ENCODE data around the gene PPHLN1. TPM values are rescaled to one million over a fixed set of nuclear protein-coding genes. Genes with fewer than 3 reads are reported as not detected.
A peak's percentile ranks its signal among the peaks of the same experiment; 100 is the strongest.

Gene PPHLN1
- total RNA-seq, 2 donors from 2014 or later = 66.6 to 77.6 TPM

- TF ChIP-seq CTCF (conservative IDR thresholded peaks at IDR 0.05) = no peak
- H3K36me3 ChIP-seq (ENCODE audit: control insufficient read depth, insufficient read depth, low read length) = peaks cover 28% of the 10 kb centered on the region
- H3K9me3 Mint-ChIP-seq = no peaks in the 10 kb centered on the region
Measured at GRCh38 chr12:42362647-42363260, 36.8 kb downstream of the PPHLN1 start.

GRCh38 chr12:42364692-42365091, 38.7 kb downstream of the PPHLN1 start:
- H3K4me1 ChIP-seq (ENCODE audit: control insufficient read depth, insufficient read depth, low read length) = no peaks in the 10 kb centered on the region
- H3K36me3 ChIP-seq (ENCODE audit: control insufficient read depth, insufficient read depth, low read length) = peaks cover 22% of the 10 kb centered on the region
- no peaks in the 10 kb centered on the region for H3K9me3 Mint-ChIP-seq
- peaks cover 3% of the 10 kb centered on the region for H3K4me1 Mint-ChIP-seq
- TF ChIP-seq CTCF (conservative IDR thresholded peaks at IDR 0.05) = no peak
- peaks cover 8% of the 10 kb centered on the region for H3K36me3 Mint-ChIP-seq (ENCODE audit: low read depth)
- no peak overlapping the region for H3K27ac Mint-ChIP-seq
- 76 to 89% methylated on average over 8 to 9 of the region's 9 CpGs for WGBS, 2 experiments (ENCODE audit: insufficient coverage in 1 of 2, insufficient read length in 1 of 2)
- H3K4me3 Mint-ChIP-seq = no peak overlapping the region
- no peaks in the 10 kb centered on the region for H3K9me3 ChIP-seq (ENCODE audit: control insufficient read depth, low read length)
- no peak overlapping the region for H3K27ac ChIP-seq (ENCODE audit: low read depth, low read length)
- peak; percentile 72 for DNase-seq
- H3K27me3 Mint-ChIP-seq (ENCODE audit: insufficient read depth) = no peaks in the 10 kb centered on the region
- no peak overlapping the region for H3K9ac ChIP-seq (ENCODE audit: extremely low read depth, low read length, poor library complexity, severe bottlenecking)
- no peaks in the 10 kb centered on the region for H3K27me3 ChIP-seq (ENCODE audit: control insufficient read depth, insufficient read depth, low read length, poor library complexity, severe bottlenecking)
- no peak overlapping the region for H3K4me3 ChIP-seq (ENCODE audit: low read length)

More at GRCh38 chr12:42362647-42363260, 36.8 kb downstream of the PPHLN1 start:
- no peaks in the 10 kb centered on the region for H3K27me3 ChIP-seq (ENCODE audit: control insufficient read depth, insufficient read depth, low read length, poor library complexity, severe bottlenecking)
- Mint-ChIP-seq H3K36me3 (ENCODE audit: low read depth) (peaks cover 12% of the 10 kb centered on the region), H3K4me3 (no peak overlapping the region), H3K27ac (no peak overlapping the region), H3K27me3 (ENCODE audit: insufficient read depth) (no peaks in the 10 kb centered on the region), H3K4me1 (peaks cover 3% of the 10 kb centered on the region)
- H3K27ac ChIP-seq (ENCODE audit: low read depth, low read length) = no peak overlapping the region
- no peaks in the 10 kb centered on the region for H3K4me1 ChIP-seq (ENCODE audit: control insufficient read depth, insufficient read depth, low read length)
- H3K4me3 ChIP-seq (ENCODE audit: low read length) = no peak overlapping the region
- no peaks in the 10 kb centered on the region for H3K9me3 ChIP-seq (ENCODE audit: control insufficient read depth, low read length)
- H3K9ac ChIP-seq (ENCODE audit: extremely low read depth, low read length, poor library complexity, severe bottlenecking) = no peak overlapping the region
- DNase-seq = no peak

- no peak overlapping the region for H3K4me3 ChIP-seq (ENCODE audit: low read length)
- no peak overlapping the region for H3K9ac ChIP-seq (ENCODE audit: extremely low read depth, low read length, poor library complexity, severe bottlenecking)
- no peak for TF ChIP-seq CTCF (conservative IDR thresholded peaks at IDR 0.05)
- no peaks in the 10 kb centered on the region for H3K9me3 ChIP-seq (ENCODE audit: control insufficient read depth, low read length)
- Mint-ChIP-seq H3K27me3 (ENCODE audit: insufficient read depth) (no peaks in the 10 kb centered on the region), H3K4me3 (no peak overlapping the region), H3K9me3 (peaks cover 1% of the 10 kb centered on the region), H3K36me3 (ENCODE audit: low read depth) (peaks cover 10% of the 10 kb centered on the region), H3K4me1 (peaks cover 3% of the 10 kb centered on the region), H3K27ac (no peak overlapping the region)
- WGBS, 2 experiments (ENCODE audit: insufficient coverage in 1 of 2, insufficient read length in 1 of 2) = 95 to 100% methylated on average over 4 to 5 of the region's 5 CpGs
- H3K27me3 ChIP-seq (ENCODE audit: control insufficient read depth, insufficient read depth, low read length, poor library complexity, severe bottlenecking) = no peaks in the 10 kb centered on the region
- no peaks in the 10 kb centered on the region for H3K4me1 ChIP-seq (ENCODE audit: control insufficient read depth, insufficient read depth, low read length)
- no peak for DNase-seq
- H3K36me3 ChIP-seq (ENCODE audit: control insufficient read depth, insufficient read depth, low read length) = peaks cover 30% of the 10 kb centered on the region
- H3K27ac ChIP-seq (ENCODE audit: low read depth, low read length) = no peak overlapping the region
Measured at GRCh38 chr12:42365486-42365885, 39.5 kb downstream of the PPHLN1 start.

All from endodermal cell (in vitro differentiated cells).